GM12878 (cell line): ENCODE data around the gene ERC2. TPM values are rescaled to one million over a fixed set of nuclear protein-coding genes. Genes with fewer than 3 reads are reported as not detected.

Experiments
- CEBPZ ChIP-seq: fragments of 150-350 bp; IDR thresholded peaks from 2 replicates; pipeline ENCODE4 v1.6.1; 2016; ENCODE audit warnings: low read depth, low read length
- FOXM1 ChIP-seq: IDR thresholded peaks from 2 replicates; pipeline ENCODE4 v1.6.1; 2012; ENCODE audit warnings: low read depth, mild to moderate bottlenecking, inconsistent platforms, low read length, moderate library complexity
- SIX5 ChIP-seq: IDR thresholded peaks from 2 replicates; pipeline ENCODE4 v1.6.1; 2011; ENCODE audit warnings: mild to moderate bottlenecking, low read depth, low read length, moderate library complexity; ENCODE audit not compliant: severe bottlenecking
- YBX1 ChIP-seq: fragments of 450-650 bp; IDR thresholded peaks from 2 replicates; pipeline ENCODE4 v1.6.1; 2016; ENCODE audit warnings: antibody characterized with exemption
- ZNF592 ChIP-seq: fragments of 450-650 bp; IDR thresholded peaks from 2 replicates; pipeline ENCODE4 v1.6.1; 2017; ENCODE audit warnings: mild to moderate bottlenecking, moderate library complexity
- ZNF687 ChIP-seq: fragments of 450-650 bp; IDR thresholded peaks from 2 replicates; pipeline ENCODE4 v1.6.1; 2017; ENCODE audit warnings: mild to moderate bottlenecking, moderate library complexity
- polyA plus RNA-seq, 11 experiments: library from polyadenylated mRNA; depleted of rRNA in 4 of 11; unstranded in 6 of 11; stranded (reverse) in 5 of 11; fragments of >200 nt; fragmentation: Nextera tagmentation in 4 of 11; fragmentation: Illumina TruSeq in 1 of 11; extraction: Ambion mirVana in 4 of 11; extraction: Trizol in 1 of 11; gene quantifications; 1 replicate in 1 of 11; 2 replicates in 10 of 11; pipeline versions ENCODE4 v1.2.1 to v1.2.3, GENCODE V29; 2011 to 2016; ENCODE audit warnings: inconsistent platforms in 2 of 11, missing spikeins in 2 of 11, low read depth in 1 of 11
- total RNA-seq, 4 experiments: library from RNA; depleted of rRNA in 3 of 4; stranded (reverse); fragments of >200 nt in 3 of 4; fragmentation: Illumina TruSeq in 1 of 4; extraction: Trizol in 1 of 4; gene quantifications; 2 replicates each; pipeline versions ENCODE4 v1.2.1 to v1.2.3, GENCODE V29; 2013 to 2021
- TF ChIP-seq, protein P1 (sequence below): IDR thresholded peaks from 2 replicates; pipeline ENCODE4 v1.6.1; 2012; ENCODE audit warnings: low read depth, low read length, improper control_type of control experiment

The ERC2 gene
- total and polyA plus RNA-seq, 10 of the 15 experiments (the other 5 are each of a cell fraction or from before 2014, with no cell fraction given), result 0.06 to 1.4 (median 0.12) TPM; not detected in 3

GRCh38 chr3:55512571-55513343, 955.5 kb downstream of the ERC2 start (continued):
- TF ChIP-seq ZNF592 (no peak), SIX5 (no peak), YBX1 (no peak), ZNF687 (no peak), CEBPZ (no peak), FOXM1 (no peak)
- TF ChIP-seq, protein P1, sequence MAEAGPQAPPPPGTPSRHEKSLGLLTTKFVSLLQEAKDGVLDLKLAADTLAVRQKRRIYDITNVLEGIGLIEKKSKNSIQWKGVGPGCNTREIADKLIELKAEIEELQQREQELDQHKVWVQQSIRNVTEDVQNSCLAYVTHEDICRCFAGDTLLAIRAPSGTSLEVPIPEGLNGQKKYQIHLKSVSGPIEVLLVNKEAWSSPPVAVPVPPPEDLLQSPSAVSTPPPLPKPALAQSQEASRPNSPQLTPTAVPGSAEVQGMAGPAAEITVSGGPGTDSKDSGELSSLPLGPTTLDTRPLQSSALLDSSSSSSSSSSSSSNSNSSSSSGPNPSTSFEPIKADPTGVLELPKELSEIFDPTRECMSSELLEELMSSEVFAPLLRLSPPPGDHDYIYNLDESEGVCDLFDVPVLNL, result no peak
